SK-N-SH (cell line): ENCODE results near the gene TMCC3. TPM values are rescaled to one million over a fixed set of nuclear protein-coding genes. Genes with fewer than 3 reads are reported as not detected.

Experiments used
- CTCF ChIA-PET: fragments of 300-600, 350-600 bp; formaldehyde crosslinking; extraction: SDS; loops from one replicate; lab custom pipeline; 2021; lab: Yijun Ruan, JAX
- POLR2A ChIA-PET: fragments of 350-600 bp; sonication (Branson Sonifier 250); formaldehyde crosslinking; extraction: SDS; loops from one replicate; lab custom pipeline; 2020; ENCODE audit warnings: antibody characterized with exemption, inconsistent platforms; lab: Yijun Ruan, JAX
- DNase-seq: peaks from one replicate; pipeline ENCODE4 v3.0.0; 2012
- H2AFZ ChIP-seq: fragments of 200-600 bp; sonication (generic); 2 replicates; pipeline ENCODE4 v1.8.1; 2016; ENCODE audit warnings: antibody characterized with exemption, mild to moderate bottlenecking, low read depth
- H3F3A ChIP-seq: fragments of 200-600 bp; sonication (generic); replicated peaks from 2 replicates; pipeline ENCODE3; 2016; ENCODE audit warnings: antibody characterized with exemption, mild to moderate bottlenecking; ENCODE audit not compliant: insufficient read depth
- H3K27ac ChIP-seq, 2 experiments: fragments of 200-500 bp in 1 of 2; fragments of 200-600 bp in 1 of 2; sonication (Bioruptor generic) in 1 of 2; sonication (generic), shearing (Covaris generic) in 1 of 2; 2 replicates each; pipeline versions ENCODE4 v1.5.1 to v1.6.1; 2014 to 2016; ENCODE audit warnings: low read depth in 2 of 2, inconsistent platforms in 1 of 2, low read length in 1 of 2, mild to moderate bottlenecking in 1 of 2, mixed read lengths in 1 of 2
- H3K27me3 ChIP-seq: fragments of 200-600 bp; sonication (generic), shearing (Covaris generic); 2 replicates; pipeline ENCODE4 v1.6.1; 2016; ENCODE audit warnings: mixed run types; ENCODE audit not compliant: insufficient read depth
- H3K36me3 ChIP-seq, 2 experiments: fragments of 200-500 bp in 1 of 2; fragments of 200-600 bp in 1 of 2; sonication (Bioruptor generic) in 1 of 2; sonication (generic) in 1 of 2; replicated peaks in 1 of 2; 2 replicates each; pipeline versions ENCODE3 to v1.5.1; 2014 to 2016; ENCODE audit warnings: low read length in 1 of 2, mild to moderate bottlenecking in 1 of 2; ENCODE audit not compliant: insufficient read depth in 2 of 2, control insufficient read depth in 1 of 2
- H3K4me1 ChIP-seq, 2 experiments: fragments of 200-500 bp in 1 of 2; fragments of 200-600 bp in 1 of 2; sonication (Bioruptor generic) in 1 of 2; sonication (generic), shearing (Covaris generic) in 1 of 2; 2 replicates each; pipeline versions ENCODE4 v1.5.1 to v1.6.1; 2014 to 2016; ENCODE audit warnings: low read depth in 1 of 2, low read length in 1 of 2, mixed run types in 1 of 2; ENCODE audit not compliant: insufficient read depth in 2 of 2, control insufficient read depth in 1 of 2
- H3K4me2 ChIP-seq: fragments of 200-600 bp; sonication (generic), shearing (Covaris generic); 2 replicates; pipeline ENCODE4 v1.6.1; 2017; ENCODE audit warnings: mixed run types
- H3K4me3 ChIP-seq, 2 experiments: fragments of 200-500 bp in 1 of 2; fragments of 200-600 bp in 1 of 2; sonication (Bioruptor generic) in 1 of 2; sonication (generic), shearing (Covaris generic) in 1 of 2; 2 replicates each; pipeline versions ENCODE4 v1.5.1 to v1.8.1; 2014 to 2016; ENCODE audit warnings: low read depth in 2 of 2, inconsistent platforms in 1 of 2, low read length in 1 of 2, mild to moderate bottlenecking in 1 of 2, mixed read lengths in 1 of 2, moderate library complexity in 1 of 2
- H3K79me2 ChIP-seq: fragments of 200-600 bp; sonication (generic); 2 replicates; pipeline ENCODE4 v1.8.1; 2017; ENCODE audit warnings: mild to moderate bottlenecking; ENCODE audit not compliant: insufficient read depth
- H3K9ac ChIP-seq: fragments of 200-600 bp; sonication (generic); 2 replicates; pipeline ENCODE4 v1.6.1; 2017; ENCODE audit warnings: mixed run types
- H3K9me2 ChIP-seq: fragments of 200-600 bp; sonication (generic); 2 replicates; pipeline ENCODE4 v1.6.1; 2017; ENCODE audit warnings: mixed run types
- H3K9me3 ChIP-seq: fragments of 200-600 bp; sonication (generic); 2 replicates; pipeline ENCODE4 v1.6.1; 2017; ENCODE audit warnings: mixed run types, mild to moderate bottlenecking, moderate library complexity
- H4K20me1 ChIP-seq: fragments of 200-600 bp; sonication (generic); 2 replicates; pipeline ENCODE4 v1.6.1; 2017; ENCODE audit warnings: mild to moderate bottlenecking, mixed run types; ENCODE audit not compliant: insufficient read depth
- ELF1 ChIP-seq: IDR thresholded peaks from 2 replicates; pipeline ENCODE4 v1.4.0; 2012
- EP300 ChIP-seq, 2 experiments: IDR thresholded peaks; 2 replicates each; pipeline versions ENCODE4 v1.4.0 to v1.6.1; 2012; ENCODE audit warnings: borderline replicate concordance in 1 of 2, low read depth in 1 of 2, low read length in 1 of 2
- FOSL2 ChIP-seq: IDR thresholded peaks from 2 replicates; pipeline ENCODE4 v1.4.0; 2012; ENCODE audit warnings: low read depth, mild to moderate bottlenecking, moderate library complexity, borderline replicate concordance
- FOXJ3 ChIP-seq: sonication (generic); formaldehyde crosslinking; IDR thresholded peaks from 2 replicates; pipeline ENCODE4 v1.5.1; 2020; ENCODE audit warnings: mild to moderate bottlenecking, missing genetic modification reagents
- GATA2 ChIP-seq: sonication (generic); formaldehyde crosslinking; IDR thresholded peaks from 2 replicates; pipeline ENCODE4 v1.5.0; 2020; ENCODE audit warnings: mild to moderate bottlenecking, missing genetic modification reagents
- JUND ChIP-seq: IDR thresholded peaks from 2 replicates; pipeline ENCODE4 v1.4.0; 2012
- MXI1 ChIP-seq: IDR thresholded peaks from 2 replicates; pipeline ENCODE4 v1.6.1; 2012; ENCODE audit warnings: mild to moderate bottlenecking, low read depth, low read length, improper control_type of control experiment
- NFIC ChIP-seq: IDR thresholded peaks from 2 replicates; pipeline ENCODE4 v1.4.0; 2012; ENCODE audit warnings: borderline replicate concordance
- NRF1 ChIP-seq: IDR thresholded peaks from 2 replicates; pipeline ENCODE4 v1.6.1; 2012; ENCODE audit warnings: low read depth, mild to moderate bottlenecking, low read length
- POLR2AphosphoS5 ChIP-seq: IDR thresholded peaks from 2 replicates; pipeline ENCODE4 v1.6.1; 2012; ENCODE audit warnings: low read depth, low read length
- RCOR1 ChIP-seq: fragments of 150-350 bp; IDR thresholded peaks from 2 replicates; pipeline ENCODE4 v1.6.1; 2017; ENCODE audit warnings: antibody characterized with exemption, low read length
- TCF12 ChIP-seq: IDR thresholded peaks from 2 replicates; pipeline ENCODE4 v1.4.0; 2012
- YY1 ChIP-seq: IDR thresholded peaks from 2 replicates; pipeline ENCODE4 v1.4.0; 2012; ENCODE audit warnings: low read depth, mild to moderate bottlenecking
- ZBTB33 ChIP-seq: IDR thresholded peaks from 2 replicates; pipeline ENCODE4 v1.4.0; 2012; ENCODE audit warnings: low read depth, borderline replicate concordance
- WGBS: methylation state at CpG from one replicate; pipeline ENCODE4 v1.1.6; 2017; ENCODE audit warnings: low lambda C conversion rate; 5-methylcytosine and 5-hydroxymethylcytosine counted together
- polyA plus RNA-seq, 3 experiments: library from polyadenylated mRNA; depleted of rRNA; stranded (reverse); fragments of >200 nt; gene quantifications; 2 replicates each; pipeline ENCODE4 v1.2.3, GENCODE V29; 2012
- TF ChIP-seq, protein P1 (sequence below): IDR thresholded peaks from 2 replicates; pipeline ENCODE4; 2012

Gene TMCC3
- polyA plus RNA-seq, 1 of the 3 experiments (the other 2 are of a cell fraction): 0.53 TPM

DNA sequence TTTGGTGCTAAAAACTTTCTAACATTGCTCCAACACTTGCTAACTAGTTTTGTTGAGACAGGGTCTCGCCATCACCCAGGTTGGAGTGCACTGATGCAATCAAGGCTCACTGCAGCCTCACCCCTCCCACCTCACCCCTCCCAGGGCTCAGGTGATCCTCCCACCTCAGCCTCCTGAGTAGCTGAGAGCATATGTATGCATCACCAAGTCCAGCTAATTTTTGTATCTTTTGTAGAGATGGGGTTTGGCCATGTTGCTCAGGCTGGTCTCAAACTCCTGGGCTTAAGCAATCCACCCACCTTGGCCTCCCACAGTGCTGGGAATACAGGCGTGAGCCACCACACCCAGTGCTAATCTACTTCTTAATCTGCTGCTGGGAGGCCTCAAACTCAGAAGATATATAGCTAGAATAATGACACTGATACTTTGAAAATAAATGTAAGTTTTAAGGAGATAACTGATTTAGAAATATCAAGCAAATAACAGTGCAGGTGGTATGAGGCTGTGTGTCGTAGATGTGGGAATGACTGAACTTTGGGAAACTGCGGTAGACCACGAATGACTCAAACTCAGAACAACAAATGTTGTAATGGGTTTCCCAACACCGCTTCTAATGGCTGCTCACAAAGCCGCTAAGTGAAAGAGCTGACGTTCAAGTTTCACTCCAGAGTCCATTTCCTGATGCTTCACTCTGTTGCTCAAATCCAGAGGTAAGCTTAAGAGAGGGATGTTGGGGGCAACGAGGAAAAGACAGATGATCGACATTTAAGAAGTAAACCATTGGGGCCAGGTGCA is 10.0 kb downstream of the TMCC3 start:
- CTCF ChIA-PET: interaction anchor here (1.1 kb wide), 1 partner anchor 20 kb away, joined by 3 read pairs; no protein-coding TSS in a partner anchor
- WGBS: 80% methylated on average over 10 of the region's 10 CpGs

DNA sequence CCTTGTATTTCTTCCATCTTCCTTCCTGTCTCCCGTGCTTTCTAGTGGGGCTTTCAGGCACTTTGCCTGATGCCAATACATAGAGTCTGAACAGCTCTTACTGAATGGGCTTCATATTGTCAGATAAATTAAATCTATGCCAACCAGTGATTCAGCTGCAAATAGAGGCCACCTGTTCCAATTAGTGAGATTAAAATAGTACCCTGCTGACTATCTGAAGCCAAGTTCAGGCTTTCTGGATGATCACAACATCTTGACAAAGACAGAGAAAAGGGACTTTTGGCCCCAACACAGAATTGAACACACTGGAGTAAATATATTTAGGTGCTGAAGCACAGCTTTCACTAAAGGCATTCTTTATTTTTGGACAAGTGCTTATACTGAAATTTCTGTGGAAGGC is 11.8 kb downstream of the TMCC3 start:
- ChIA-PET POLR2A (no interaction called here), CTCF (no interaction called here)
- peaks cover 0 to 2% of the 10 kb centered on the region in 2 experiments; a peak in 1 of 4 replicates for H3K4me1 ChIP-seq
- no peak overlapping the region for H3K4me2 ChIP-seq
- no peaks in the 10 kb centered on the region for H3K9me2 ChIP-seq
- WGBS: 71% methylated on average over 1 of the region's 1 CpG
- H3K4me3 ChIP-seq: no peak overlapping the region
- no peaks in the 10 kb centered on the region for H3K36me3 ChIP-seq
- no peaks in the 10 kb centered on the region for H4K20me1 ChIP-seq
- DNase-seq: no peak
- H2AFZ ChIP-seq: no peak overlapping the region
- no peak overlapping the region for H3K27ac ChIP-seq
- no peaks in the 10 kb centered on the region for H3F3A ChIP-seq
- H3K9me3 ChIP-seq: no peaks in the 10 kb centered on the region
- TF ChIP-seq TCF12: no peak
- TF ChIP-seq RCOR1: 0 out of 2 replicates have a peak, but pooled peaks have one; percentile 23
- TF ChIP-seq EP300 (IDR thresholded peaks at IDR 0.05; ENCODE audit: borderline replicate concordance in 1 of 2, low read depth in 1 of 2, low read length in 1 of 2): peak in 1 of 2 experiments; percentile 35; a peak in 1 of 4 replicates
- H3K79me2 ChIP-seq: no peaks in the 10 kb centered on the region
- H3K9ac ChIP-seq: no peak overlapping the region
- H3K27me3 ChIP-seq: no peaks in the 10 kb centered on the region

More for the DNA sequence above, 10.0 kb downstream of the TMCC3 start:
- H2AFZ ChIP-seq: no peak overlapping the region
- H3K27ac ChIP-seq: no peak overlapping the region
- no peak for DNase-seq
- no peaks in the 10 kb centered on the region for H3K79me2 ChIP-seq
- TF ChIP-seq NRF1: no peak
- TF ChIP-seq MXI1: no peak
- no peak for TF ChIP-seq NFIC
- no peak for TF ChIP-seq ZBTB33
- TF ChIP-seq POLR2AphosphoS5: no peak
- no peak for TF ChIP-seq GATA2 (CRISPR knock-in tag)
- no peak for TF ChIP-seq YY1
- TF ChIP-seq RCOR1: no peak
- TF ChIP-seq JUND: no peak
- TF ChIP-seq, protein P1, sequence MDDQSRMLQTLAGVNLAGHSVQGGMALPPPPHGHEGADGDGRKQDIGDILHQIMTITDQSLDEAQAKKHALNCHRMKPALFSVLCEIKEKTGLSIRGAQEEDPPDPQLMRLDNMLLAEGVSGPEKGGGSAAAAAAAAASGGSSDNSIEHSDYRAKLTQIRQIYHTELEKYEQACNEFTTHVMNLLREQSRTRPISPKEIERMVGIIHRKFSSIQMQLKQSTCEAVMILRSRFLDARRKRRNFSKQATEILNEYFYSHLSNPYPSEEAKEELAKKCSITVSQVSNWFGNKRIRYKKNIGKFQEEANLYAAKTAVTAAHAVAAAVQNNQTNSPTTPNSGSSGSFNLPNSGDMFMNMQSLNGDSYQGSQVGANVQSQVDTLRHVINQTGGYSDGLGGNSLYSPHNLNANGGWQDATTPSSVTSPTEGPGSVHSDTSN: no peak
- TF ChIP-seq FOSL2: no peak
- TF ChIP-seq FOXJ3: no peak
- no peak for TF ChIP-seq ELF1
- POLR2A ChIA-PET: no interaction called here
- H3K27me3 ChIP-seq: no peaks in the 10 kb centered on the region
- no peak overlapping the region for H3K4me3 ChIP-seq
- no peaks in the 10 kb centered on the region for H4K20me1 ChIP-seq
- no peaks in the 10 kb centered on the region for H3K9me3 ChIP-seq
- H3K36me3 ChIP-seq: no peaks in the 10 kb centered on the region
- no peaks in the 10 kb centered on the region for H3K9me2 ChIP-seq
- peaks cover 2 to 9% of the 10 kb centered on the region in 2 experiments; a peak in 2 of 4 replicates for H3K4me1 ChIP-seq
- H3F3A ChIP-seq: peaks cover 10% of the 10 kb centered on the region
- no peak overlapping the region for H3K9ac ChIP-seq
- H3K4me2 ChIP-seq: no peak overlapping the region
